Spinal cord (tissue), 10 donors: ENCODE results near the gene TRPV2. TPM values are rescaled to one million over a fixed set of nuclear protein-coding genes. Genes with fewer than 3 reads are reported as not detected.
"Not testable (repeated sequence)": the region's sequence is repeated elsewhere in the genome, so short reads cannot be mapped to it uniquely, and the experiment has no call there.

Experiments
- DNase-seq, 6 donors: peaks; one replicate each; pipeline versions ENCODE4 v3.0.0 to v3.0.0-alpha.2; 2013 to 2015; ENCODE audit warnings: low spot score in 6 of 6, low read depth in 4 of 6
- H3K27ac ChIP-seq: one replicate; pipeline ENCODE4 v1.5.1; 2013; ENCODE audit warnings: low read depth, low read length, control low read depth
- H3K27me3 ChIP-seq: one replicate; pipeline ENCODE4 v1.6.1; 2013; ENCODE audit warnings: low read length; ENCODE audit not compliant: control insufficient read depth, insufficient read depth
- H3K36me3 ChIP-seq: one replicate; pipeline ENCODE4 v1.6.1; 2013; ENCODE audit warnings: low read length; ENCODE audit not compliant: control insufficient read depth, insufficient read depth
- H3K4me1 ChIP-seq: one replicate; pipeline ENCODE4 v1.6.1; 2013; ENCODE audit warnings: low read length; ENCODE audit not compliant: control insufficient read depth, insufficient read depth
- H3K4me3 ChIP-seq: one replicate; pipeline ENCODE4 v1.5.1; 2013; ENCODE audit warnings: low read depth, low read length, control low read depth
- H3K9me3 ChIP-seq: one replicate; pipeline ENCODE4 v1.6.1; 2013; ENCODE audit warnings: low read length; ENCODE audit not compliant: control insufficient read depth, insufficient read depth
- whole genome bisulfite sequencing: methylation state at CpG from one replicate; pipeline ENCODE4 v1.1.5; 2013; ENCODE audit warnings: missing lambda C conversion rate; ENCODE audit not compliant: insufficient coverage; 5-methylcytosine and 5-hydroxymethylcytosine counted together
- polyA plus RNA-seq, 2 donors: library from polyadenylated mRNA; unstranded; fragments of 120-200 nt; gene quantifications; one replicate each; pipeline ENCODE4 v1.2.1, GENCODE V29; 2013; ENCODE audit not compliant: insufficient read length in 2 of 2
- total RNA-seq, 2 donors: library from RNA; depleted of rRNA in 1 of 2; stranded (reverse); fragments of 120-200 nt in 1 of 2; fragments of >200 nt in 1 of 2; gene quantifications; one replicate each; pipeline versions ENCODE4 v1.2.3 to v1.2.4, GENCODE V29; 2013 to 2014
- donor health status: healthy.

Gene TRPV2
- total and polyA plus RNA-seq, 4 donors = 4.5 to 19.3 (median 16.9) TPM

- 46% methylated on average over 7 of the region's 8 CpGs for WGBS
- Histone ChIP-seq H3K27me3 (no peaks in the 10 kb centered on the region), H3K4me3 (no peak overlapping the region), H3K27ac (no peak overlapping the region), H3K36me3 (peaks cover 5% of the 10 kb centered on the region), H3K9me3 (no peaks in the 10 kb centered on the region), H3K4me1 (peaks cover 8% of the 10 kb centered on the region)
- DNase-seq = no peak
Measured at GRCh38 chr17:16434662-16435061, 19.3 kb downstream of the TRPV2 start.

GRCh38 chr17:16435925-16436886 is 20.8 kb downstream of the TRPV2 start:
- H3K4me3 ChIP-seq = no peak overlapping the region
- H3K27me3 ChIP-seq = no peaks in the 10 kb centered on the region
- H3K27ac ChIP-seq = no peak overlapping the region
- no peaks in the 10 kb centered on the region for H3K9me3 ChIP-seq
- 80% methylated on average over 11 of the region's 14 CpGs for WGBS
- H3K36me3 ChIP-seq = peaks cover 5% of the 10 kb centered on the region
- H3K4me1 ChIP-seq = peaks cover 18% of the 10 kb centered on the region
- no peak for DNase-seq

GRCh38 chr17:16437083-16437482 is 21.7 kb downstream of the TRPV2 start:
- Histone ChIP-seq H3K36me3 (peaks cover 2% of the 10 kb centered on the region), H3K4me1 (peaks cover 18% of the 10 kb centered on the region), H3K9me3 (no peaks in the 10 kb centered on the region), H3K4me3 (no peak overlapping the region), H3K27ac (no peak overlapping the region), H3K27me3 (no peaks in the 10 kb centered on the region)
- WGBS = 77% methylated on average over 2 of the region's 2 CpGs
- DNase-seq = no peak

GRCh38 chr17:16438173-16438556 is 22.8 kb downstream of the TRPV2 start:
- Histone ChIP-seq H3K4me3 (peak overlapping the region; percentile 87), H3K36me3 (peaks cover 10% of the 10 kb centered on the region), H3K27ac (peak overlapping the region; percentile 95), H3K9me3 (no peaks in the 10 kb centered on the region), H3K27me3 (no peaks in the 10 kb centered on the region), H3K4me1 (peaks cover 19% of the 10 kb centered on the region)
- WGBS = 19% methylated on average over 8 of the region's 8 CpGs
- DNase-seq = no peak

GRCh38 chr17:16438557-16439302 is 23.4 kb downstream of the TRPV2 start:
- Histone ChIP-seq H3K4me1 (peaks cover 24% of the 10 kb centered on the region), H3K27me3 (no peaks in the 10 kb centered on the region), H3K36me3 (peaks cover 15% of the 10 kb centered on the region), H3K9me3 (no peaks in the 10 kb centered on the region), H3K4me3 (peak overlapping the region; percentile 87), H3K27ac (peak overlapping the region; percentile 95)
- under 1% methylated on average over 46 of the region's 46 CpGs for WGBS
- peak; percentile 97 to 100 (median 99) for DNase-seq

GRCh38 chr17:16439303-16439791 is 24.0 kb downstream of the TRPV2 start:
- H3K27me3 ChIP-seq = no peaks in the 10 kb centered on the region
- peaks cover 30% of the 10 kb centered on the region for H3K4me1 ChIP-seq
- H3K27ac ChIP-seq = peak overlapping the region; percentile 78
- under 1% methylated on average over 22 of the region's 25 CpGs for WGBS
- no peaks in the 10 kb centered on the region for H3K9me3 ChIP-seq
- DNase-seq = peak in 2 of 6 donors; percentile 29 to 35
- H3K4me3 ChIP-seq = peak overlapping the region; percentile 87
- peaks cover 21% of the 10 kb centered on the region for H3K36me3 ChIP-seq

- H3K9me3 ChIP-seq = no peaks in the 10 kb centered on the region
- H3K27ac ChIP-seq = no peak overlapping the region
- peak overlapping the region; percentile 87 for H3K4me3 ChIP-seq
- 23% methylated on average over 6 of the region's 10 CpGs for WGBS
- no peaks in the 10 kb centered on the region for H3K27me3 ChIP-seq
- H3K4me1 ChIP-seq = peaks cover 34% of the 10 kb centered on the region
- DNase-seq = no peak
- peaks cover 25% of the 10 kb centered on the region for H3K36me3 ChIP-seq
Measured at GRCh38 chr17:16439811-16440351, 24.5 kb downstream of the TRPV2 start.

GRCh38 chr17:16440354-16440753 is 25.0 kb downstream of the TRPV2 start:
- Histone ChIP-seq H3K36me3 (peaks cover 25% of the 10 kb centered on the region), H3K4me1 (peaks cover 34% of the 10 kb centered on the region), H3K4me3 (peak overlapping the region; percentile 87)
- not testable (repeated sequence) for H3K9me3 ChIP-seq, H3K27me3 ChIP-seq, DNase-seq, H3K27ac ChIP-seq
- 87% methylated on average over 3 of the region's 5 CpGs for WGBS

- Histone ChIP-seq H3K9me3 (no peaks in the 10 kb centered on the region), H3K4me1 (peaks cover 34% of the 10 kb centered on the region), H3K36me3 (peaks cover 27% of the 10 kb centered on the region), H3K27ac (no peak overlapping the region), H3K27me3 (no peaks in the 10 kb centered on the region), H3K4me3 (no peak overlapping the region)
- WGBS = no CpG with 5 or more reads among the region's 3 CpGs
- no peak for DNase-seq
Measured at GRCh38 chr17:16440901-16441629, 25.7 kb downstream of the TRPV2 start.
